ENCODE results near the gene TCERG1L.

The TCERG1L gene

DNA sequence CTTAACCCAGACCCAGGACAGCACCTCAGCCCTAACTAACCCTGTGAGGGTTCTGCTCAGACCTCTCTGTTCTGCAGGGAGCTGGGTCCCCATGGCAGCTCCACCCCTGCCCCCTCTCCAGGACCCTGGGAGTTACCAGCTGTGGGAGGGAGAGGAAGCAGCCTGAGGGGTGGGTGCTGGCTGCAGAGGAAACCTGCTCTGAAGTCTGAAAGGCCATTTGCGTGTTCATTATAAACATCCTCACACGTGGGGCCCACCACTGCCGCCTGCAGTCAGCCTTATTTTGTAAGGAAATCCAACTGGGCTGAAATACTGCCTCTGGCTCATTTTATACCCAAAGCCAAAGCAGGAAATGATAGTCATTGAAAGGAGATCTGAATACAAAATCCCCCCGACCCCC lies 195.7 kb downstream of the TCERG1L start:
- Histone ChIP-seq H3F3A (ENCODE audit: low read depth) (no peaks in the 10 kb centered on the region), H4K20me1 (ENCODE audit: insufficient read depth, low read length, poor library complexity, severe bottlenecking) (no peaks in the 10 kb centered on the region), H3K9ac (ENCODE audit: low read depth, low read length, poor library complexity, severe bottlenecking) (no peak overlapping the region), H3K9me2 (replicated peaks; ENCODE audit: low read depth, low read length) (no peaks in the 10 kb centered on the region), H3K27me3 (ENCODE audit: insufficient read depth, low read length, poor library complexity, severe bottlenecking) (no peaks in the 10 kb centered on the region), H2AFZ (ENCODE audit: low read length) (no peak overlapping the region), H3K4me3 (ENCODE audit: low read length, poor library complexity, severe bottlenecking) (no peak overlapping the region), H3K4me1 (ENCODE audit: insufficient read depth, low read length, poor library complexity, severe bottlenecking) (no peaks in the 10 kb centered on the region), H3K36me3 (ENCODE audit: insufficient read depth, low read length) (no peaks in the 10 kb centered on the region), H3K9me3 (ENCODE audit: insufficient read depth, low read depth, low read length) (peaks cover 5% of the 10 kb centered on the region; the same call in 1 of the 2 replicates), H3K79me2 (ENCODE audit: insufficient read depth, low read length) (no peaks in the 10 kb centered on the region), H3K4me2 (ENCODE audit: low read depth, low read length, poor library complexity, severe bottlenecking) (no peak overlapping the region)
- TF ChIP-seq EZH2phosphoT487 (IDR thresholded peaks at IDR 0.05; ENCODE audit: borderline replicate concordance) = no peak
- TF ChIP-seq, protein P1, sequence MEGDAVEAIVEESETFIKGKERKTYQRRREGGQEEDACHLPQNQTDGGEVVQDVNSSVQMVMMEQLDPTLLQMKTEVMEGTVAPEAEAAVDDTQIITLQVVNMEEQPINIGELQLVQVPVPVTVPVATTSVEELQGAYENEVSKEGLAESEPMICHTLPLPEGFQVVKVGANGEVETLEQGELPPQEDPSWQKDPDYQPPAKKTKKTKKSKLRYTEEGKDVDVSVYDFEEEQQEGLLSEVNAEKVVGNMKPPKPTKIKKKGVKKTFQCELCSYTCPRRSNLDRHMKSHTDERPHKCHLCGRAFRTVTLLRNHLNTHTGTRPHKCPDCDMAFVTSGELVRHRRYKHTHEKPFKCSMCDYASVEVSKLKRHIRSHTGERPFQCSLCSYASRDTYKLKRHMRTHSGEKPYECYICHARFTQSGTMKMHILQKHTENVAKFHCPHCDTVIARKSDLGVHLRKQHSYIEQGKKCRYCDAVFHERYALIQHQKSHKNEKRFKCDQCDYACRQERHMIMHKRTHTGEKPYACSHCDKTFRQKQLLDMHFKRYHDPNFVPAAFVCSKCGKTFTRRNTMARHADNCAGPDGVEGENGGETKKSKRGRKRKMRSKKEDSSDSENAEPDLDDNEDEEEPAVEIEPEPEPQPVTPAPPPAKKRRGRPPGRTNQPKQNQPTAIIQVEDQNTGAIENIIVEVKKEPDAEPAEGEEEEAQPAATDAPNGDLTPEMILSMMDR (conservative IDR thresholded peaks at IDR 0.05; ENCODE audit: low read length) = no peak

DNA sequence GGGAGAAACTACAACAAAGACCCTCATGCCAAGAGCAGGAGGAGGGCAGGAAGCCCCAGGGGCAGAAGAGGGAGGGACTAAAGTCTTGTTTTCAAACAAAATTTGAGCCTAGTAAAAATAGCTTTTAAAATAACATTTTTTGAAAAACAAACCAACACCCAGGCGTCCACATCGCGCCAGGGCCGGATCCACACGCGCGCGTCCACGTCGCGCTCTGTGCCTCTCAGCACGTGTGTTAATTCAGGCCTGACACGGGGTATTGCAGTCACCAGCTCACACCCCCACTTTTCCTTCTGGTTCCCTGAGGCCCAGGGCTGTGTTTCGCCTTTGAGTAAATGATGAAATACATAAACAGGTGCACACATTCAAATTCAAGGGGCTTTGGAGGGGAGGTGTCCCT lies 196.2 kb downstream of the TCERG1L start:
- Histone ChIP-seq H3K4me1 (ENCODE audit: insufficient read depth, low read length, poor library complexity, severe bottlenecking) (no peaks in the 10 kb centered on the region), H3K9me2 (replicated peaks; ENCODE audit: low read depth, low read length) (no peaks in the 10 kb centered on the region), H3K4me3 (ENCODE audit: low read length, poor library complexity, severe bottlenecking) (no peak overlapping the region), H3K4me2 (ENCODE audit: low read depth, low read length, poor library complexity, severe bottlenecking) (no peak overlapping the region), H3K9me3 (ENCODE audit: insufficient read depth, low read depth, low read length) (peaks cover 3% of the 10 kb centered on the region; the same call in 1 of the 2 replicates), H4K20me1 (ENCODE audit: insufficient read depth, low read length, poor library complexity, severe bottlenecking) (no peaks in the 10 kb centered on the region), H3K79me2 (ENCODE audit: insufficient read depth, low read length) (no peaks in the 10 kb centered on the region), H2AFZ (ENCODE audit: low read length) (no peak overlapping the region), H3K9ac (ENCODE audit: low read depth, low read length, poor library complexity, severe bottlenecking) (no peak overlapping the region), H3K27me3 (ENCODE audit: insufficient read depth, low read length, poor library complexity, severe bottlenecking) (no peaks in the 10 kb centered on the region), H3F3A (ENCODE audit: low read depth) (no peaks in the 10 kb centered on the region), H3K36me3 (ENCODE audit: insufficient read depth, low read length) (no peaks in the 10 kb centered on the region)
- no peak for TF ChIP-seq EZH2phosphoT487 (IDR thresholded peaks at IDR 0.05; ENCODE audit: borderline replicate concordance)
- TF ChIP-seq, protein P1 (conservative IDR thresholded peaks at IDR 0.05; ENCODE audit: low read length) = no peak

DNA sequence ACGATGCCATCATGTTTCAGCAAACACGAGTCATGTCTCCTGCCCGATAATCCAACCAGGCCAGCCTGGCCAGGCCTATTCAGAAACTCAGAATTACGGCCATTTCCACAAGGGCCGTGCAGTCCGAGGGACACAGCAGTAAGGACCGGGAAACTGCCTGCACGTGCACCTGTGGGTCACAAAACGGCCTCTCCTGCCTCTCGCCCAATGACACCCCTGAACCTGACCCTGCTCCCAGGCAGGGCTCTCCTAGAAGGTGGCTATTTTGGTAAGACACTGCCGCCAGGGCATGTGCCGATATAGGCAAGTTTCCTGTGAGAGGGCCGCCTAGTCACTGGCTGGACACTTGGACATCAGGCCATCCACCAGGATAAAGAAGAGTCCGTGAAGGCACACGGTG lies 196.7 kb downstream of the TCERG1L start:
- no peaks in the 10 kb centered on the region for H3K27me3 ChIP-seq (ENCODE audit: insufficient read depth, low read length, poor library complexity, severe bottlenecking)
- no peak overlapping the region for H3K4me3 ChIP-seq (ENCODE audit: low read length, poor library complexity, severe bottlenecking)
- H3K36me3 ChIP-seq (ENCODE audit: insufficient read depth, low read length) = no peaks in the 10 kb centered on the region
- no peaks in the 10 kb centered on the region for H3K9me2 ChIP-seq (replicated peaks; ENCODE audit: low read depth, low read length)
- H3K4me1 ChIP-seq (ENCODE audit: insufficient read depth, low read length, poor library complexity, severe bottlenecking) = no peaks in the 10 kb centered on the region
- H3F3A ChIP-seq (ENCODE audit: low read depth) = no peaks in the 10 kb centered on the region
- no peak overlapping the region for H3K9ac ChIP-seq (ENCODE audit: low read depth, low read length, poor library complexity, severe bottlenecking)
- no peaks in the 10 kb centered on the region for H3K79me2 ChIP-seq (ENCODE audit: insufficient read depth, low read length)
- no peak overlapping the region for H3K4me2 ChIP-seq (ENCODE audit: low read depth, low read length, poor library complexity, severe bottlenecking)
- peaks cover 6% of the 10 kb centered on the region; the same call in 1 of the 2 replicates for H3K9me3 ChIP-seq (ENCODE audit: insufficient read depth, low read depth, low read length)
- H2AFZ ChIP-seq (ENCODE audit: low read length) = no peak overlapping the region
- TF ChIP-seq EZH2phosphoT487 (IDR thresholded peaks at IDR 0.05; ENCODE audit: borderline replicate concordance) = no peak
- TF ChIP-seq, protein P1 (conservative IDR thresholded peaks at IDR 0.05; ENCODE audit: low read length) = no peak
- no peaks in the 10 kb centered on the region for H4K20me1 ChIP-seq (ENCODE audit: insufficient read depth, low read length, poor library complexity, severe bottlenecking)
